C4-2B (cell line): ENCODE data around the gene CABP7.

Experiments used
- ZFX ChIP-seq: fragments of 450-650 bp; IDR thresholded peaks from 2 replicates; pipeline ENCODE4 v1.6.1; 2017
- TF ChIP-seq, protein P1 (sequence below): fragments of 450-650 bp; conservative IDR thresholded peaks from 2 replicates; pipeline ENCODE4 v1.5.1; 2017; ENCODE audit warnings: mild to moderate bottlenecking

DNA sequence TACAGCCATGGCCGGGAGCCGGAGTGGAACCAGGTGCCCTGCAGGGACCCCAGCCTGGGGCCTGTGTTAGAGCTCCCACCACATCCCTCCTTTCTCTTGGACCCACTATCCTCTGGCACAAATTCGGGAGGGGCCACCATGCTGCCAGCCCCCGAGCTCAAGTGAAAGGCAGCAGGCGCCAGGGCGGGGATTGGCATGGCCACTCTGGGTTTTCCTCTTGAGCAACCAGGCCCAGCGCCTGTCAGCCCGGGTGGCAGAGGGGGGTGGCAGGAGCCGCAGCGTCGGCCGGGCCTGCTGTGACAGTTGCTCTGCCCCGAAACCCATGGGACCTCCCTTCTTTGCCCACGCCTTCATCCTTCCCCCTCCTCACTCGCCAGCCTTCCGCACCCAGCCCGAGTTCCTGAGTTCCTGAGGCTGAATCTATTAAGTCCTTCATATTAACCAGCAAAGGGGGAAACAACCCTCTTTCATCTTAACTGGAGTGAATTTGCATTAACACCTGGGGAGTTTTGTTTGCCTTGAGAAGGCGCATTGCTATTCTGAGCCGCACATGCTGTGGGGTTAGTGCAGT is 16.8 kb upstream of the CABP7 start:
- TF ChIP-seq, protein P1, sequence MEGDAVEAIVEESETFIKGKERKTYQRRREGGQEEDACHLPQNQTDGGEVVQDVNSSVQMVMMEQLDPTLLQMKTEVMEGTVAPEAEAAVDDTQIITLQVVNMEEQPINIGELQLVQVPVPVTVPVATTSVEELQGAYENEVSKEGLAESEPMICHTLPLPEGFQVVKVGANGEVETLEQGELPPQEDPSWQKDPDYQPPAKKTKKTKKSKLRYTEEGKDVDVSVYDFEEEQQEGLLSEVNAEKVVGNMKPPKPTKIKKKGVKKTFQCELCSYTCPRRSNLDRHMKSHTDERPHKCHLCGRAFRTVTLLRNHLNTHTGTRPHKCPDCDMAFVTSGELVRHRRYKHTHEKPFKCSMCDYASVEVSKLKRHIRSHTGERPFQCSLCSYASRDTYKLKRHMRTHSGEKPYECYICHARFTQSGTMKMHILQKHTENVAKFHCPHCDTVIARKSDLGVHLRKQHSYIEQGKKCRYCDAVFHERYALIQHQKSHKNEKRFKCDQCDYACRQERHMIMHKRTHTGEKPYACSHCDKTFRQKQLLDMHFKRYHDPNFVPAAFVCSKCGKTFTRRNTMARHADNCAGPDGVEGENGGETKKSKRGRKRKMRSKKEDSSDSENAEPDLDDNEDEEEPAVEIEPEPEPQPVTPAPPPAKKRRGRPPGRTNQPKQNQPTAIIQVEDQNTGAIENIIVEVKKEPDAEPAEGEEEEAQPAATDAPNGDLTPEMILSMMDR = no peak
- no peak for TF ChIP-seq ZFX
